A172 (cell line): Measurements from ENCODE around the gene PHTF1. TPM values are rescaled to one million over a fixed set of nuclear protein-coding genes. Genes with fewer than 3 reads are reported as not detected.
A peak's percentile ranks its signal among the peaks of the same experiment; 100 is the strongest.
"Not testable (repeated sequence)": the region's sequence is repeated elsewhere in the genome, so short reads cannot be mapped to it uniquely, and the experiment has no call there.

Experiments
- DNase-seq: peaks from one replicate; pipeline ENCODE4 v3.0.0-alpha.2; 2015; ENCODE audit warnings: low spot score
- total RNA-seq: library from RNA; depleted of rRNA; stranded (reverse); fragments of >200 nt; shearing (Covaris generic); gene quantifications from 2 replicates; pipeline ENCODE4 v1.2.3, GENCODE V29; 2014

PHTF1 gene
- total RNA-seq, 1 experiment from 2014 or later: 33.6 TPM

DNA sequence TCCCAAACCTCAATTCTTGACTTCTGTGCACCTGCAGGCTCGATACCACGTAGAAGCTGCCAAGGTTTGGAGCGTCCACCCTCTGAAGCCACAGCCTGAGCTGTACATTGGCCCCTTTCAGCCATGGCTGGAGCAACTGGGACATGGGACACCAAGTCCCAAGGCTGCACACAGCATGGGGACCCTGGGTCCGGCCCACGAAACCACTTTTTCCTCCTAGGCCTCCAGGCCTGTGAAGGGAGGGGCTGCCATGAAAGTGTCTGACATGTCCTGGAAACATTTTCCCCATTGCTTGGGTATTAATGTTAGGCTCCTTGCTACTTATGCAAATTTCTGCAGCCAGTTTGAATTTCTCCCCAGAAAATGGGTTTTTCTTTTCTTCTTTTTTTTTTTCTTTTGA lies 40.7 kb downstream of the PHTF1 start:
- not testable (repeated sequence) for DNase-seq

- DNase-seq: not testable (repeated sequence)
Measured at GRCh38 chr1:113717506-113717905, 41.8 kb downstream of the PHTF1 start.

DNA sequence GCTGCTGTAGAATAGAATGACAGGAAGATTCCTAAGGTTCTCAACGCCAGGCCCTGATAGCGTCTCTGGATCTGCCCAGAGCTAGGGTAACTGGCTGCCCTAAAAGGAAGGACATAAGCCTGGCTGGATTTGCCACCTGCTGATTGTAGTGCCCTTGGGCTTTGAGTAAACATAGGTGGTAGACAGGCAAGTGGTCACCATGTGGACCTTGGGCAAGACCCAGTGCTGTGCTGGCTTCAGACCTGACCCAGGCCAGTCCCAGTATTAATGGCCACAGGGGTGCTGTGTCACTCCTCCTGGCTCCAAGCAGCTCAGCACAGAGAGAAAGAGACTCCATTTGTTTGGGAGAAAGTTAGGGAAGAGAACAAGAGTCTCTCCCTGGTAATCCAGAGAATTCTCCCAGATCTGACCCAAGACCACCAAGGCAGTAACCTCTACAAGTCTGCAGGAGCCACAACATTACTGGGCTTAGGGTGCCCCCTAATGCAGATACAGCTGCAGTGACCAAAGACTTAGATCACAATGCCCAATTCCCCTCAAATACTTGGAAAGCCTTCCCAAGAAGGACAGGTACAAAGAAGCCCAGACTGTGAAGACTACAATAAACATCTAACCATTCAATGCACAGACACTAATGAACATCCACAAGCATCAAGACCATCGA lies 44.5 kb downstream of the PHTF1 start:
- DNase-seq: no peak

DNA sequence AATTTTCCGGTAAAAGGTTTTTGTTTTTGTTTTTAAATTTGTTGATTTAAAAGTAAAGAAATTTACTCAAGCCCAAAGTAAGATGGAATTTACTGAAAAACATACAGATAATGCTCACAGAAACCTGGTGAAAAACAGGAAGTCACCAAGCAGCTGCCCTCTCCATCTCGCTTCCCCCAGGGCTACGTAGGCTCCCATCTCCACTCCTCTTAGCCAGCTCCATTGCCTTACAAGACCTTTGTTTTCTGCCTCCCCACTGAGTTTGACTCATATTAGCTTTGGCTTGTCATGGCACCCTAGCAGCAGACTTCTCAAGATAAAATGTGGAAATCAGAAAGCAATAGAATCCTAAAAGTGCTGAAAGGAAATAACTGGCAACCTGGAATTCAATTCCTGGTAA lies 57.9 kb downstream of the PHTF1 start:
- DNase-seq: peak; percentile 1

DNA sequence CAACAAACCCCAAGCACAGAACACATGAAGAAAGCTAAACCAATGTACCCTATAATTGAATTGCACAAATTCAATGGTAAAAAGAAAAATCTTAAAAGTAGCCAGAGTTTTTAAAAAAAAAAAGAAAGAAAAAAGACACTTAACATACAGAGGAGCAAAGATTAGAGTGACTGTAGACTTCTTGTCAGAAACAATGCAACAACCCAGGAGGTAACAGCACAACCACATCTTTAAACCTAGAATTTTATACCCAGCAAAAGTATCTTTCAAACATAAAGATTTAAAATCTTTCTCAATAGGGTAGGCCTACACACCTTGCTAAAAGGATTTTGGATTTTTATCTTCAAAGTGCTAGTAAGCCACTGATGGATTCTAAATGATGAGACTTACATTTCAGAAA lies 64.4 kb downstream of the PHTF1 start:
- DNase-seq: no peak

DNA sequence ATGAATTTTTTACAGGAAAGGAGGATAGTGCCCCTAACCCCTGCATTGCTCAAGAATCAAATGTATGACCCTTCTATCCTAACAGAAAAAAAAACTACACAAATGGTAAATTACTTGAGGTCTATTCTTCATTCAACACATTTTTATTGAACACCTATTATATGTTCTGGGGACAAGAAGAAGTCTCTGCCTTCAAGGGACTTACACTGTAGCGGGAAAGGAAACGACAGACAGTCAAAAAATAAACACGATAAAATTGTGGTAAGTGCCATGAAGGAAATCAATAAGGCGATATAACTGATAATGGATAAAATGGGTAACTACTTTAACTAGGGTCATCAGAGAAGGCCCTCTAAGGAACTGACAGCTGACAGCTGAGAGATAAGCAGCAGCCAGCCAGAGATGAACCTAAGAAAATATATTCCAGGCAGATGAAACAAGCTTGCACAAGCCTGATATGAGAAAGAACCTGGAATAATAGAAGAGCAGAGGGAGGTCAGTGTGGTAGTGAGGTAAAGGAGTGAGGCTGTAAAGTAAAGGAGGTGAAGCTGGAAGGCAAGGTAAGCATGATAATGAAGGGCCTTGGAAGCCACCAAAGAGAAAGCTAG lies 66.4 kb downstream of the PHTF1 start:
- DNase-seq: no peak

- DNase-seq: no peak
Measured at GRCh38 chr1:113692342-113692741, 66.9 kb downstream of the PHTF1 start.

DNA sequence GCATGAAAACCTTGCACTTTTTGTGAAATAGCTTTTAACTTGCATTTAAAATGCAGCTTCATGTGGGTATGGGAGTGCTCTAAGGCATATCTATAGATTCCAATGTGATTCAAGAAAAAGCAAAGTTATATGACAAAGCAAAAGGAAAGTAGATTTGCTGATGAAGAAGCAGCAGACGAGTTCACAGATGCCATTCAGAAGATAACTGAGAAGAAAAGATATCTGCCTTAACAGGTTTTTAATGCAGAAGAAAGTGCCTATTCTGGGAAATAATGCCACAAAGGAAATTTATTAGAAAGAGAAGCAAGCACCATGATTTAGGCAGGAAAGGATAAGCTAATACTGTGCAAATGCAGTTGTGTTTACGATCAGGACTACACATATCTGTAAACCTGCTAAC lies 68.1 kb downstream of the PHTF1 start:
- no peak for DNase-seq

DNA sequence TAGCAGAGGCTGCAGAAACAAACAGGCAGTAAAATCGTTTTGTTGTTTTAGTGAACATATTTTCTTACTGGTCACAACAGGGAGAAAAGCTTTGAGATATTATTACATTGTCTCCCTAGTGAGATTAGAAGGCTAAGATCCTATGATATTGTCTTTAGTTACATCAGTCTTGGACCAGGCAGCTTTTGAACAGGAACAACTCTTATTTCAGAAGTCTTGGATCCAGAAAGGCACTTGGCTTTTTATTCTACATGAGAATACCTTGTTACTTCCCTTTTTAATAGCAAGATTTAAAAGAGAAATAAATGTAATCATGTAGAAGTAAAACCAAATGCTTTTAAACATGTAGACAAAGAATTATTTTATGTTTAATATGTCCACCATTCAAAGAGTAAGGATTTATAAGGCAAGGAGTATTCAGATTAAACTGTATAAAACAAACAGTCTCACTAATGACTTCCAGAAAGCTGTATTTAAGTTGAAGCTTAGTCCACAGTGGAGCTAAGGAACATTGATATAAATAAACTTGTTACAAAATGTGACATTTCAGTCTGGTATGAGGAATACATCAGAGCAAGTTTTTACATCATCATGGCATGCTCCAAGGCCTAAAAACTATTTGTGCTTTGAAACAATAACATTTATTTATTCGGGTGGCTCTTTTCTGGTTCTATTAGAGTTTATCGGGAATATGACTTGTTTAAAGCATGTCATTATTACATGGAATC lies 72.2 kb downstream of the PHTF1 start:
- no peak for DNase-seq

DNA sequence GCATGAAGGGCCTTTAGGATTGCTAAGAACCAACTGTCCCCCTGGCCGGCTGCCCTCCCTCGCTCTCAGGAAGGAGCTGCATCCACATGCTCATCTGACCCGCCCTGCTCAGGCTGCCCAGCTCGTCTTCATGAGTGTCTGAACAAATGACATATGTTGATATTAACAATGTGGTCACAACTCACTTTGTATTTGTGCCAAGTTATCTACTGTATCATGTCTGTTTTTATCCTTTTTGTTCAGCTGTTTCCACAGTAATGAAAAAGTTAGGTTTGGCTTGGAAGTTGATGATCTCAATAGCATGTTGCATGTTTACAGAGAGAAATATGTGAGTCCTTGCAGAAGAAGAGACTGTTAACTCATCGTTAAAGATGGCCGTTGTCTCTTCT lies 75.1 kb downstream of the PHTF1 start:
- no peak for DNase-seq

DNA sequence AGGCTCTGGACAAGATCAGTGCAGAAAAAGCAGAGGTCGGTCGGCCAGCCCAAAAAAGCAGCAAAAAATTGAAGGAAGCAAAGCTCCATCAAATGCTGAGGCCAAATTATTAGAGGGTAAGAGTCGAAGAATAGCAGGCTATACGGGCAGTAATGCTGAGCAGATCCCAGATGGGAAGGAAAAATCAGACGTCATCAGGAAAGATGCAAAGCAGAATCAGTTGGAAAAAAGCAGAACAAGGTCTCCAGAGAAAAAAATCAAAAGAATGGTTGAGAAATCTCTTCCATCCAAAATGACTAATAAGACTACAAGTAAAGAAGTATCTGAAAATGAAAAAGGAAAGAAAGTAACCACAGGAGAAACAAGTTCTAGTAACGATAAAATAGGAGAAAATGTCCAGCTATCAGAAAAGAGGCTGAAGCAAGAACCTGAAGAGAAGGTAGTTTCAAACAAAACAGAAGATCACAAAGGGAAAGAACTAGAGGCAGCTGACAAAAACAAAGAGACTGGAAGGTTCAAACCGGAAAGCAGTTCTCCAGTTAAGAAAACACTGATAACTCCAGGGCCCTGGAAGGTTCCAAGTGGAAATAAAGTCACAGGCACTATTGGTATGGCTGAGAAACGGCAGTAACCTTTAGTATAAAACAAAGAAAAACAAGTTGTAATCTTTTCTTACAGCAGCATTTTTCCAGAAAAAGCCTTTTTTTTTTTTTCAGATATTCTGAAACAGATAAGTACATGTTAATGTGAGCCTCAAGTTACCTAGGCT lies 75.7 kb downstream of the PHTF1 start:
- no peak for DNase-seq

- no peak for DNase-seq
Measured at GRCh38 chr1:113681596-113682337, 77.5 kb downstream of the PHTF1 start.

GRCh38 chr1:113678159-113678469 lies 81.2 kb downstream of the PHTF1 start:
- no peak for DNase-seq

- peak; percentile 32 for DNase-seq
Measured at GRCh38 chr1:113677250-113678158, 81.8 kb downstream of the PHTF1 start.

DNA sequence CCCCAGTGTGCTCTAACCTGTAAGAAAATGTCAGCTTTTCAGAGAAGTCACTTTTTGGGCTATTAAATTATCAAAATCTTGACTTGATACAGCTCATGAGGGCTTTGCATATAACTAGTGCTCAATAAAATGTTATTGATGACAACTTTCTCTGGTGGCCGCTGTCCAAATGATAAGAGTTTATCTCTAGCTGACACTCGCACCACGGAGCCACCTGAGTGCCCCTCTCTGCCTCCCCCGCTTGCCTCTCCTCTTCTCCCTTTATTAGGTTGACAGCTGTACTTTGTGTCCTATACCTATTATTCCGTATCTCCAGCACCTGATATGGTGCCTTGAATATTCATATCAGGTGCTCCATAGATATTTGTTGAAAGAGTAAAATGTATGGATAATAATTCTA lies 82.8 kb downstream of the PHTF1 start:
- no peak for DNase-seq

DNA sequence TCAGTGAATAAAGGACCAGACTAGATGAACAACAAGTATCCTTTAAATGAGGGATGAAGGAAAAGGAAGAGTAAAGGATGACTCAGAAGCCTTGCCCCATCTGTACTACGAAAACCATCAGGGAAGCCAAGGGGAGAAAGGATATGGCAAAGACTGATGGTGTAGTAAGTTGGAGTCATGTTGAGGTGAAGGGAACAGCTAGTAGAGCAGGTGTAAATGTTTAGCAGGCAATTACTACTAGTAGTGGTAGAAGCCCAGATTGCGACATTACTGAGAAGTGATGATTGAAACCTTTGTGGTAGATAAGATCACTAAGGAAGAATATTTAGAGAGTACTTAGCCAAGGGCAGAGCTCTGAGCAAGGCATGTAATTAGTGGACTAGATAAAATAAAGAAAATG lies 84.0 kb downstream of the PHTF1 start:
- peak; percentile 10 for DNase-seq

GRCh38 chr1:113674591-113674990 lies 84.7 kb downstream of the PHTF1 start:
- no peak for DNase-seq

DNA sequence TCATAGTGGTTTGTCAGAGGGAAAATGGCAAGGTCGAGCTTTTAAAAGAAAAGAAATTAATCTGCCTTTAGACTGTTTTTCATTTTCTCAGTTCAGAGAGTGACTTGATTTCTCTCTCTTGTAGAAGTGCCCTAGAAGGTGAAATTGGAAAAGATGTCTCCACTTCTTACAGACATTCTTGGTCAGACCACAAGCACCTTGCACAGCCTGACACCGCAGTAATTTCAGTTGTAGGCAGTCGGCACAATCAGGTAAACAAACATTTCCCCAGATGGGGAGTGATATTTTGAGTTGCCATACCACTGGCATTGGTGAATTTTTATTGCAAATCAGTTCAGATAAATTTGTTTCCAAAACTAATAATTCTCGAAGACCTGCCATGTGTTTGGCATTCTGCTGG lies 86.8 kb downstream of the PHTF1 start:
- no peak for DNase-seq

DNA sequence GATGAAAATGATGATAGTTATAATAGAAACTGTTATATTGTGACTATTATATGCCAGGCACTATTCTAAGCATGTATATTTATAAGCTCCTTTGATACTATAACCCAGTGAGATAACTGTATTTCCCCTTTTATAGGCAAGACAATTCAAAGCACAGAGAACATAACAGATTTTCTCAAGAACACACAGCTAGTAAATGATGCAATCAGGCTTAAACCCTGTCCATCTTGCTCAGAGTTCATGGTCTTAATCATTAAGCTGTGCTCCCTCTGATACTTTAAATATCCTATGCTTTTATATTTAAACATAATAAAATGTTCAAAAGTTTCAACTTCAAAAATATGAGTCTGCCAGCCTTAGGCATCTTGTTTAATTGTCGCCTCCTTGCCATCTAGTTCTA lies 88.6 kb downstream of the PHTF1 start:
- no peak for DNase-seq

DNA sequence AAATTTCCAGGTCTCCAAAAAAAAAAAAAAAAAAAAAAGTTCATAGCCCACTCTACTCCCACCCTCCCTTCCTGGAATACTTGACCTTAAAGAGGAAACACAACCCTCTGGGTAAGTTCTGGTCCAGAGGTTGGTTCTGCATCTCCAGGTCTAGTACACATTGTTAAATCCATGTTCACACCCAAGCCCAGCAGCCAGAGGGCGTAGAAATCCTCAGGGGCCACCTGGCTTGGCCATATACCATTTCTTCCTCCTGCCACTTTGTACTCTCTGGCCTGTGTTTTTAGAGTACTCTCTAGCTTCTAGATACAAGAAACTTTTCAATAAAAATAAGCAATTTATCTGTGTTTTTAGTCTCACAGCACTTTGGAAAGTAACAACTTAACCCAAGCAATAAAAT lies 89.3 kb downstream of the PHTF1 start:
- no peak for DNase-seq

DNA sequence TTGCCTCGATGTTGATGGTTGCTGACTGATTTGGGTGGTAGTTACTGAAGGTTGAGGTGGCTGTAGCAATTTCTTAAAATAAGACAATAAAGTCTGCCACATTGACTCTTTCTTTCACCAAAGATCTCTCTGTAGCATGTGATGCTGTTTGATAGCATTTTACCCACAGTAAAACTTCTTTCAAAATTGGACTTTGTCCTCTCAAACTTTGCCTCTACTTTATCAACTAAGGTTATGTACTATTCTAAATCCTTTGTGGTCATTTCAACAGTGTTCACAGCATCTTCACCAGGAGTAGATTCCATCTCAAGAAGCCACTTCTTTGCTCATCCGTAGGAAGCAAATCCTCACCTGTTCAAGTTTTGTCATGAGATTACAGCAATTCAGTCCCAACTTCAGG lies 93.2 kb downstream of the PHTF1 start:
- no peak for DNase-seq
